Measurements from ENCODE around the gene ZMIZ1.

ZMIZ1 gene

DNA sequence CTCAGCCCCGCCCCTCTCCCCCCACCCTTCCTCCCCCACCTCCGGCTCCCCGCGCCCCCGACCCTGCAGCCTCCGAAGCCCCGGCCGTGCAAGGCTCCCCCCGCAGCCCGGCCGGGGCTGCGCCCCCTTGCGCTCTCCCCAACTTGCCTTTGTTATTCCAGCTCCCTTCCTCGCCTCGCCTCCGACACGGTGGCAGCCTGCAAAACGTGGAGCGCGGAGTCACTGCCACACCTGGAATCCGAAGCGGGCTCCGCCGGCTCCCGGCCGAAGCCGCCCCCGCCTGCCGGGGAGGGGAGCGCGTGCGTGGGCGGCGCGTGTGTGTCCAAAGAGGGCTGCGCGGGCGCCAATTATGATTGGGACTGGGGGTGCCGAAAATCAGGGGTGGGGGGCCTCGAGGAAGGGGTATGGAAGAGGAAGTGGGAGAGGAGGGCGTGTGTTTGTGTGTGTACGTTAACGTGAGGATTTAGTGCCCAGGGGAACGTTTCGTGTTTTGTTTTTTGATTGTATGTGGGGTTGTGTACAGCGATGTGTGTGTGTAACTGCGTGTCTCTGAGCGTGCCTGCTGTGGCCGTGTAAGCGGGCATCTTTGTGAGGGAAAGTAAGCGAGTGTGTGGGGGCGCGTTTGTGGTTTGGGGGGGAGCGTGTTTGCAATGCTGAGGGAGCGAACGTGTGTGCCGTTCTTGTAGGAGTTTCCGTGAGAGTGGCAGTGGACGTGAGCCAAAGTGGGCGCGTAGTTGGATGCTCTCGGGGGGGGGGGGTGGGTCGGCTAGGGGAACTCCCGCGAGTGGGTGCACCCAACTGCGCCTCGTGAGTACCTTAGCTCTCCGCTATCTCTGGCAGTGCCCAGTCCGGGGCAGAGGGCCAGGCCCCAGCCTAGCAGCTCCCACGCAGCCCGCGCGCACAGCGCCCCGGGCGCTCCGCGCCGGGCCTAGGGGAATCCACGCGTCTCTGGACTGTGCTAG lies 1.2 kb upstream of the ZMIZ1 start (continued):
- TF ChIP-seq ZBTB17 (tag by site-specific recombination; IDR thresholded peaks at IDR 0.05), result peak; percentile 87
- no peak for TF ChIP-seq ZNF10 (tag by site-specific recombination; IDR thresholded peaks at IDR 0.05)
- TF ChIP-seq GFI1B (tag by site-specific recombination; IDR thresholded peaks at IDR 0.05), result no peak
- TF ChIP-seq, protein P1, sequence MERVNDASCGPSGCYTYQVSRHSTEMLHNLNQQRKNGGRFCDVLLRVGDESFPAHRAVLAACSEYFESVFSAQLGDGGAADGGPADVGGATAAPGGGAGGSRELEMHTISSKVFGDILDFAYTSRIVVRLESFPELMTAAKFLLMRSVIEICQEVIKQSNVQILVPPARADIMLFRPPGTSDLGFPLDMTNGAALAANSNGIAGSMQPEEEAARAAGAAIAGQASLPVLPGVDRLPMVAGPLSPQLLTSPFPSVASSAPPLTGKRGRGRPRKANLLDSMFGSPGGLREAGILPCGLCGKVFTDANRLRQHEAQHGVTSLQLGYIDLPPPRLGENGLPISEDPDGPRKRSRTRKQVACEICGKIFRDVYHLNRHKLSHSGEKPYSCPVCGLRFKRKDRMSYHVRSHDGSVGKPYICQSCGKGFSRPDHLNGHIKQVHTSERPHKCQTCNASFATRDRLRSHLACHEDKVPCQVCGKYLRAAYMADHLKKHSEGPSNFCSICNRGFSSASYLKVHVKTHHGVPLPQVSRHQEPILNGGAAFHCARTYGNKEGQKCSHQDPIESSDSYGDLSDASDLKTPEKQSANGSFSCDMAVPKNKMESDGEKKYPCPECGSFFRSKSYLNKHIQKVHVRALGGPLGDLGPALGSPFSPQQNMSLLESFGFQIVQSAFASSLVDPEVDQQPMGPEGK (tag by site-specific recombination; IDR thresholded peaks at IDR 0.05), result peak; percentile 99
- no peak for TF ChIP-seq ZNF23 (tag by site-specific recombination; IDR thresholded peaks at IDR 0.05; ENCODE audit: borderline replicate concordance)
- TF ChIP-seq ZNF112 (tag by site-specific recombination; IDR thresholded peaks at IDR 0.05), result no peak
- TF ChIP-seq, protein P2, sequence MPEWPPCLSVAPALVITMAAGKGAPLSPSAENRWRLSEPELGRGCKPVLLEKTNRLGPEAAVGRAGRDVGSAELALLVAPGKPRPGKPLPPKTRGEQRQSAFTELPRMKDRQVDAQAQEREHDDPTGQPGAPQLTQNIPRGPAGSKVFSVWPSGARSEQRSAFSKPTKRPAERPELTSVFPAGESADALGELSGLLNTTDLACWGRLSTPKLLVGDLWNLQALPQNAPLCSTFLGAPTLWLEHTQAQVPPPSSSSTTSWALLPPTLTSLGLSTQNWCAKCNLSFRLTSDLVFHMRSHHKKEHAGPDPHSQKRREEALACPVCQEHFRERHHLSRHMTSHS (tag by site-specific recombination; IDR thresholded peaks at IDR 0.05), result no peak
- TF ChIP-seq, protein P3, sequence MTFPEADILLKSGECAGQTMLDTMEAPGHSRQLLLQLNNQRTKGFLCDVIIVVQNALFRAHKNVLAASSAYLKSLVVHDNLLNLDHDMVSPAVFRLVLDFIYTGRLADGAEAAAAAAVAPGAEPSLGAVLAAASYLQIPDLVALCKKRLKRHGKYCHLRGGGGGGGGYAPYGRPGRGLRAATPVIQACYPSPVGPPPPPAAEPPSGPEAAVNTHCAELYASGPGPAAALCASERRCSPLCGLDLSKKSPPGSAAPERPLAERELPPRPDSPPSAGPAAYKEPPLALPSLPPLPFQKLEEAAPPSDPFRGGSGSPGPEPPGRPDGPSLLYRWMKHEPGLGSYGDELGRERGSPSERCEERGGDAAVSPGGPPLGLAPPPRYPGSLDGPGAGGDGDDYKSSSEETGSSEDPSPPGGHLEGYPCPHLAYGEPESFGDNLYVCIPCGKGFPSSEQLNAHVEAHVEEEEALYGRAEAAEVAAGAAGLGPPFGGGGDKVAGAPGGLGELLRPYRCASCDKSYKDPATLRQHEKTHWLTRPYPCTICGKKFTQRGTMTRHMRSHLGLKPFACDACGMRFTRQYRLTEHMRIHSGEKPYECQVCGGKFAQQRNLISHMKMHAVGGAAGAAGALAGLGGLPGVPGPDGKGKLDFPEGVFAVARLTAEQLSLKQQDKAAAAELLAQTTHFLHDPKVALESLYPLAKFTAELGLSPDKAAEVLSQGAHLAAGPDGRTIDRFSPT (tag by site-specific recombination; IDR thresholded peaks at IDR 0.05), result 0 out of 2 replicates have a peak, but pooled peaks have one; percentile 5
- peak; percentile 58; the same call in 1 of the 2 replicates for TF ChIP-seq WT1 (tag by site-specific recombination; IDR thresholded peaks at IDR 0.05)
- TF ChIP-seq MZF1 (tag by site-specific recombination; IDR thresholded peaks at IDR 0.05; ENCODE audit: borderline replicate concordance), result no peak
- no peak for TF ChIP-seq ZNF354C (tag by site-specific recombination; IDR thresholded peaks at IDR 0.05; ENCODE audit: borderline replicate concordance, low read depth)
- TF ChIP-seq ZNF202 (tag by site-specific recombination; IDR thresholded peaks at IDR 0.05; ENCODE audit: borderline replicate concordance), result no peak
- peak; percentile 80 for TF ChIP-seq ZBTB48 (tag by site-specific recombination; IDR thresholded peaks at IDR 0.05)
- TF ChIP-seq ZNF530 (tag by site-specific recombination; IDR thresholded peaks at IDR 0.05; ENCODE audit: low read depth), result peak; percentile 96
- peak; percentile 68 for TF ChIP-seq SP3 (tag by site-specific recombination; IDR thresholded peaks at IDR 0.05)
- no peak for TF ChIP-seq MYNN (tag by site-specific recombination; IDR thresholded peaks at IDR 0.05; ENCODE audit: borderline replicate concordance)
- TF ChIP-seq ZNF626 (tag by site-specific recombination; IDR thresholded peaks at IDR 0.05), result no peak
- TF ChIP-seq ZNF585B (tag by site-specific recombination; IDR thresholded peaks at IDR 0.05), result no peak
- TF ChIP-seq, protein P4, sequence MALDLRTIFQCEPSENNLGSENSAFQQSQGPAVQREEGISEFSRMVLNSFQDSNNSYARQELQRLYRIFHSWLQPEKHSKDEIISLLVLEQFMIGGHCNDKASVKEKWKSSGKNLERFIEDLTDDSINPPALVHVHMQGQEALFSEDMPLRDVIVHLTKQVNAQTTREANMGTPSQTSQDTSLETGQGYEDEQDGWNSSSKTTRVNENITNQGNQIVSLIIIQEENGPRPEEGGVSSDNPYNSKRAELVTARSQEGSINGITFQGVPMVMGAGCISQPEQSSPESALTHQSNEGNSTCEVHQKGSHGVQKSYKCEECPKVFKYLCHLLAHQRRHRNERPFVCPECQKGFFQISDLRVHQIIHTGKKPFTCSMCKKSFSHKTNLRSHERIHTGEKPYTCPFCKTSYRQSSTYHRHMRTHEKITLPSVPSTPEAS (tag by site-specific recombination; IDR thresholded peaks at IDR 0.05), result peak; percentile 84
- TF ChIP-seq ZNF366 (tag by site-specific recombination; conservative IDR thresholded peaks at IDR 0.05), result peak; percentile 53; the same call in 1 of the 2 replicates
- TF ChIP-seq, protein P5, sequence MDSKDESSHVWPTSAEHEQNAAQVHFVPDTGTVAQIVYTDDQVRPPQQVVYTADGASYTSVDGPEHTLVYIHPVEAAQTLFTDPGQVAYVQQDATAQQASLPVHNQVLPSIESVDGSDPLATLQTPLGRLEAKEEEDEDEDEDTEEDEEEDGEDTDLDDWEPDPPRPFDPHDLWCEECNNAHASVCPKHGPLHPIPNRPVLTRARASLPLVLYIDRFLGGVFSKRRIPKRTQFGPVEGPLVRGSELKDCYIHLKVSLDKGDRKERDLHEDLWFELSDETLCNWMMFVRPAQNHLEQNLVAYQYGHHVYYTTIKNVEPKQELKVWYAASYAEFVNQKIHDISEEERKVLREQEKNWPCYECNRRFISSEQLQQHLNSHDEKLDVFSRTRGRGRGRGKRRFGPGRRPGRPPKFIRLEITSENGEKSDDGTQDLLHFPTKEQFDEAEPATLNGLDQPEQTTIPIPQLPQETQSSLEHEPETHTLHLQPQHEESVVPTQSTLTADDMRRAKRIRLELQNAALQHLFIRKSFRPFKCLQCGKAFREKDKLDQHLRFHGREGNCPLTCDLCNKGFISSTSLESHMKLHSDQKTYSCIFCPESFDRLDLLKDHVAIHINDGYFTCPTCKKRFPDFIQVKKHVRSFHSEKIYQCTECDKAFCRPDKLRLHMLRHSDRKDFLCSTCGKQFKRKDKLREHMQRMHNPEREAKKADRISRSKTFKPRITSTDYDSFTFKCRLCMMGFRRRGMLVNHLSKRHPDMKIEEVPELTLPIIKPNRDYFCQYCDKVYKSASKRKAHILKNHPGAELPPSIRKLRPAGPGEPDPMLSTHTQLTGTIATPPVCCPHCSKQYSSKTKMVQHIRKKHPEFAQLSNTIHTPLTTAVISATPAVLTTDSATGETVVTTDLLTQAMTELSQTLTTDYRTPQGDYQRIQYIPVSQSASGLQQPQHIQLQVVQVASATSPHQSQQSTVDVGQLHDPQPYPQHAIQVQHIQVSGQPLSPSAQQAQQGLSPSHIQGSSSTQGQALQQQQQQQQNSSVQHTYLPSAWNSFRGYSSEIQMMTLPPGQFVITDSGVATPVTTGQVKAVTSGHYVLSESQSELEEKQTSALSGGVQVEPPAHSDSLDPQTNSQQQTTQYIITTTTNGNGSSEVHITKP (tag by site-specific recombination; IDR thresholded peaks at IDR 0.05), result peak; percentile 72
- no peak for TF ChIP-seq ZNF133 (tag by site-specific recombination; IDR thresholded peaks at IDR 0.05)
- TF ChIP-seq ZFP69B (tag by site-specific recombination; IDR thresholded peaks at IDR 0.05), result peak; percentile 2; the same call in 1 of the 2 replicates
- no peak for TF ChIP-seq ZNF146 (tag by site-specific recombination; IDR thresholded peaks at IDR 0.05)
- TF ChIP-seq, protein P6, sequence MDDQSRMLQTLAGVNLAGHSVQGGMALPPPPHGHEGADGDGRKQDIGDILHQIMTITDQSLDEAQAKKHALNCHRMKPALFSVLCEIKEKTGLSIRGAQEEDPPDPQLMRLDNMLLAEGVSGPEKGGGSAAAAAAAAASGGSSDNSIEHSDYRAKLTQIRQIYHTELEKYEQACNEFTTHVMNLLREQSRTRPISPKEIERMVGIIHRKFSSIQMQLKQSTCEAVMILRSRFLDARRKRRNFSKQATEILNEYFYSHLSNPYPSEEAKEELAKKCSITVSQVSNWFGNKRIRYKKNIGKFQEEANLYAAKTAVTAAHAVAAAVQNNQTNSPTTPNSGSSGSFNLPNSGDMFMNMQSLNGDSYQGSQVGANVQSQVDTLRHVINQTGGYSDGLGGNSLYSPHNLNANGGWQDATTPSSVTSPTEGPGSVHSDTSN (CRISPR knock-in tag; IDR thresholded peaks at IDR 0.05), result no peak
- TF ChIP-seq, protein P7, sequence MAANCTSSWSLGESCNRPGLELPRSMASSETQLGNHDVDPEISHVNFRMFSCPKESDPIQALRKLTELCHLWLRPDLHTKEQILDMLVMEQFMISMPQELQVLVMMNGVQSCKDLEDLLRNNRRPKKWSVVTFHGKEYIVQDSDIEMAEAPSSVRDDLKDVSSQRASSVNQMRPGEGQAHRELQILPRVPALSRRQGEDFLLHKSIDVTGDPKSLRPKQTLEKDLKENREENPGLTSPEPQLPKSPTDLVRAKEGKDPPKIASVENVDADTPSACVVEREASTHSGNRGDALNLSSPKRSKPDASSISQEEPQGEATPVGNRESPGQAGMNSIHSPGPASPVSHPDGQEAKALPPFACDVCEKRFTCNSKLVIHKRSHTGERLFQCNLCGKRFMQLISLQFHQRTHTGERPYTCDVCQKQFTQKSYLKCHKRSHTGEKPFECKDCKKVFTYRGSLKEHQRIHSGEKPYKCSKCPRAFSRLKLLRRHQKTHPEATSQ (tag by site-specific recombination; IDR thresholded peaks at IDR 0.05), result no peak

Data from HEK293 (cell line).